Neural cell (in vitro differentiated cells): ENCODE measurements around the gene PPFIBP2. TPM values are rescaled to one million over a fixed set of nuclear protein-coding genes. Genes with fewer than 3 reads are reported as not detected.

ENCODE experiments used
- H2AFZ ChIP-seq: fragments of 200-600, 300-800 bp; sonication (generic), shearing (Covaris generic); 2 replicates; pipeline ENCODE4 v1.6.0; 2014; ENCODE audit warnings: low read depth, mild to moderate bottlenecking, antibody characterized with exemption, low read length, moderate library complexity
- H3F3A ChIP-seq: fragments of 200-600 bp; shearing (Covaris generic); 2 replicates; pipeline ENCODE4 v1.6.1; 2016; ENCODE audit warnings: mild to moderate bottlenecking, moderate library complexity, mixed read lengths, antibody characterized with exemption, low read length; ENCODE audit not compliant: insufficient read depth, poor library complexity, severe bottlenecking
- H3K27ac ChIP-seq: fragments of 200-600, 300-800 bp; sonication (generic), shearing (Covaris generic); 2 replicates; pipeline ENCODE4 v1.5.1; 2014; ENCODE audit warnings: mild to moderate bottlenecking, low read length, moderate library complexity
- H3K27me3 ChIP-seq: fragments of 300-800, 200-600 bp; sonication (generic), shearing (Covaris generic); 2 replicates; pipeline ENCODE4 v1.6.0; 2014; ENCODE audit warnings: mild to moderate bottlenecking, low read depth, low read length, moderate library complexity; ENCODE audit not compliant: insufficient read depth
- H3K36me3 ChIP-seq: fragments of 300-800, 200-600 bp; sonication (generic), shearing (Covaris generic); 2 replicates; pipeline ENCODE4 v1.5.1; 2014; ENCODE audit warnings: mild to moderate bottlenecking, antibody characterized with exemption, low read length, moderate library complexity; ENCODE audit not compliant: insufficient read depth
- H3K4me2 ChIP-seq: fragments of 300-800, 200-600 bp; sonication (generic), shearing (Covaris generic); 2 replicates; pipeline ENCODE4 v1.6.0; 2014; ENCODE audit warnings: mild to moderate bottlenecking, low read length
- H3K4me3 ChIP-seq: fragments of 300-800, 200-600 bp; sonication (generic), shearing (Covaris generic); 2 replicates; pipeline ENCODE4 v1.5.1; 2014; ENCODE audit warnings: mild to moderate bottlenecking, low read length, moderate library complexity
- H3K79me2 ChIP-seq: fragments of 200-600 bp; shearing (Covaris generic); replicated peaks from 2 replicates; pipeline ENCODE4 v1.6.0; 2014; ENCODE audit warnings: mild to moderate bottlenecking, low read length, moderate library complexity; ENCODE audit not compliant: insufficient read depth
- H3K9ac ChIP-seq: fragments of 300-800, 200-600 bp; sonication (generic), shearing (Covaris generic); 2 replicates; pipeline ENCODE4 v1.6.1; 2016; ENCODE audit warnings: mild to moderate bottlenecking, low read length, mixed read lengths
- H3K9me2 ChIP-seq: fragments of 200-600 bp; shearing (Covaris generic); 2 replicates; pipeline ENCODE4 v1.6.1; 2016; ENCODE audit warnings: mild to moderate bottlenecking, low read length, mixed read lengths; ENCODE audit not compliant: insufficient read depth
- H3K9me3 ChIP-seq: fragments of 200-600, 300-800 bp; sonication (generic), shearing (Covaris generic); 2 replicates; pipeline ENCODE4 v1.6.1; 2016; ENCODE audit warnings: mild to moderate bottlenecking, mixed run types, low read length, moderate library complexity, mixed read lengths
- H4K20me1 ChIP-seq: fragments of 200-600 bp; shearing (Covaris generic); 2 replicates; pipeline ENCODE4 v1.6.1; 2016; ENCODE audit warnings: mild to moderate bottlenecking, mixed run types; ENCODE audit not compliant: insufficient read depth
- CTCF ChIP-seq: fragments of 450-650 bp; IDR thresholded peaks from 2 replicates; pipeline ENCODE4 v1.5.1; 2014; ENCODE audit warnings: antibody characterized with exemption, mild to moderate bottlenecking, moderate library complexity; ENCODE audit not compliant: poor library complexity, severe bottlenecking
- EP300 ChIP-seq: fragments of 450-650 bp; conservative IDR thresholded peaks from 2 replicates; pipeline ENCODE4 v1.6.1; 2014; ENCODE audit warnings: antibody characterized with exemption, mild to moderate bottlenecking, moderate library complexity; ENCODE audit not compliant: poor library complexity, severe bottlenecking
- EZH2 ChIP-seq: fragments of 200-600, 300-800 bp; shearing (Covaris generic), sonication (generic); IDR thresholded peaks from 2 replicates; pipeline ENCODE4 v1.6.1; 2014; ENCODE audit warnings: antibody characterized with exemption, low read length, borderline replicate concordance, mild to moderate bottlenecking; ENCODE audit not compliant: insufficient read depth, poor library complexity, severe bottlenecking
- MXI1 ChIP-seq: fragments of 450-650 bp; conservative IDR thresholded peaks from 2 replicates; pipeline ENCODE4 v1.6.1; 2014; ENCODE audit warnings: antibody characterized with exemption, mild to moderate bottlenecking; ENCODE audit not compliant: poor library complexity, severe bottlenecking
- POLR2AphosphoS5 ChIP-seq: IDR thresholded peaks from 2 replicates; pipeline ENCODE4 v1.6.1; 2012
- RAD21 ChIP-seq: fragments of 450-650 bp; conservative IDR thresholded peaks from 2 replicates; pipeline ENCODE4 v1.6.1; 2014; ENCODE audit warnings: antibody characterized with exemption, mild to moderate bottlenecking, moderate library complexity
- REST ChIP-seq: IDR thresholded peaks from 2 replicates; pipeline ENCODE4 v1.6.1; 2012; ENCODE audit warnings: borderline replicate concordance
- SMC3 ChIP-seq: fragments of 450-650 bp; conservative IDR thresholded peaks from 2 replicates; pipeline ENCODE4 v1.6.1; 2014; ENCODE audit warnings: antibody characterized with exemption, mild to moderate bottlenecking, moderate library complexity; ENCODE audit not compliant: poor library complexity
- TAF1 ChIP-seq: IDR thresholded peaks from 2 replicates; pipeline ENCODE4 v1.6.1; 2012; ENCODE audit warnings: low read depth
- polyA plus RNA-seq: library from polyadenylated mRNA; depleted of rRNA; stranded (reverse); fragments of >200 nt; gene quantifications from 2 replicates; pipeline ENCODE4 v1.2.3, GENCODE V29; 2014

The PPFIBP2 gene
- polyA plus RNA-seq, 1 donor from 2014 or later: not detected

- no peaks in the 10 kb centered on the region for H3K9me2 ChIP-seq
- H3K9me3 ChIP-seq: no peaks in the 10 kb centered on the region
- H3K4me2 ChIP-seq: no peak overlapping the region
- H3K27me3 ChIP-seq: no peaks in the 10 kb centered on the region
- no peak overlapping the region for H3K4me3 ChIP-seq
- no peaks in the 10 kb centered on the region for H4K20me1 ChIP-seq
- H2AFZ ChIP-seq: no peak overlapping the region
- H3K36me3 ChIP-seq: no peaks in the 10 kb centered on the region
- no peaks in the 10 kb centered on the region for H3K79me2 ChIP-seq
- TF ChIP-seq REST: no peak
- no peak for TF ChIP-seq RAD21
- no peak for TF ChIP-seq EP300
- TF ChIP-seq MXI1: no peak
- no peak for TF ChIP-seq SMC3
- no peak for TF ChIP-seq CTCF
- TF ChIP-seq POLR2AphosphoS5: no peak
- no peak for TF ChIP-seq TAF1
- TF ChIP-seq EZH2: no peak
- H3K9ac ChIP-seq: no peak overlapping the region
- H3F3A ChIP-seq: no peaks in the 10 kb centered on the region
- no peak overlapping the region for H3K27ac ChIP-seq
These were observed 47.8 kb downstream of the PPFIBP2 start for GRCh38 chr11:7561562-7561961.

GRCh38 chr11:7563281-7563680, 49.5 kb downstream of the PPFIBP2 start:
- Histone ChIP-seq H3F3A (no peaks in the 10 kb centered on the region), H3K9ac (no peak overlapping the region), H4K20me1 (no peaks in the 10 kb centered on the region), H3K4me2 (no peak overlapping the region), H3K9me3 (no peaks in the 10 kb centered on the region), H3K27me3 (no peaks in the 10 kb centered on the region), H3K27ac (no peak overlapping the region), H2AFZ (no peak overlapping the region), H3K36me3 (no peaks in the 10 kb centered on the region), H3K79me2 (no peaks in the 10 kb centered on the region), H3K9me2 (no peaks in the 10 kb centered on the region), H3K4me3 (no peak overlapping the region)
- TF ChIP-seq POLR2AphosphoS5: no peak
- no peak for TF ChIP-seq SMC3
- TF ChIP-seq TAF1: no peak
- TF ChIP-seq CTCF: no peak
- TF ChIP-seq EP300: no peak
- TF ChIP-seq REST: no peak
- no peak for TF ChIP-seq RAD21
- no peak for TF ChIP-seq EZH2
- TF ChIP-seq MXI1: no peak
